ENCODE measurements around the gene PANX2.

Gene PANX2

GRCh38 chr22:50184902-50185374 lies 14.4 kb downstream of the PANX2 start:
- no peak for DNase-seq (ENCODE audit: low read depth)

- DNase-seq (ENCODE audit: low read depth), result peak; percentile 85
These were observed 15.0 kb downstream of the PANX2 start, which contains the start of gene TRABD for GRCh38 chr22:50185375-50186087. TSS of gene TRABD (plus strand) at chr22:50185913. CDS start at chr22:50193061, 7,148 bp downstream.

DNA sequence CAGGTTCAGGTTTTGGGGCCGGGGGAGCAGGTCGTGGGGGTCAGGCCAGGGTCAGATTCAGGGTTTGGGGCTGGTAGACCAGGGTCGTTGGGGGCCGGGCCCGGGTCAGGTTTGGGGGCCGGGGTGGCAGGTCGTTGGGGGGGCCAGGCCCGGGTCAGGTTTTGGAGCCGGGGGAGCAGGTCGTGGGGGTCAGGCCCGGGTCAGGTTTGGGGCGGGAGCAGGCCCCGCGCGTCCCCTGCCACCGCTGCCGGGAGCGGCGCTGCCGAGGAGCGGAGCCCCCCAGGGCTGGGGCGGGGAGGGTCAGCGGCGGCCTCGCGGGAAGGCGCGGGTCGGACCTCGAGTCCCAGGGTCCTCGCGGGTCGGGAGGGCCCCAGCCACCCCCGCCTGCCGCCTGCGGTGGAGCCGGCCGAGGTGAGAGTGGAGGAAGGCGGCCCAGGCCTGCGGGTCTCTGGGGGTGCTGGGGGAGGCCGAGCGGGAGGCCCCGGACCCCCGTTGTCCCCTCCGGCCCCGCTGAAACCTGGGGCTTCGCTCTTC lies 15.7 kb downstream of the PANX2 start:
- no peak for DNase-seq (ENCODE audit: low read depth)

- DNase-seq (ENCODE audit: low read depth), result no peak
These were observed 16.4 kb downstream of the PANX2 start for GRCh38 chr22:50186761-50187523.

- DNase-seq (ENCODE audit: low read depth), result no peak
These were observed 17.8 kb downstream of the PANX2 start for GRCh38 chr22:50188356-50188755.

- DNase-seq (ENCODE audit: low read depth), result no peak
These were observed 18.8 kb downstream of the PANX2 start for GRCh38 chr22:50189184-50189848.

DNA sequence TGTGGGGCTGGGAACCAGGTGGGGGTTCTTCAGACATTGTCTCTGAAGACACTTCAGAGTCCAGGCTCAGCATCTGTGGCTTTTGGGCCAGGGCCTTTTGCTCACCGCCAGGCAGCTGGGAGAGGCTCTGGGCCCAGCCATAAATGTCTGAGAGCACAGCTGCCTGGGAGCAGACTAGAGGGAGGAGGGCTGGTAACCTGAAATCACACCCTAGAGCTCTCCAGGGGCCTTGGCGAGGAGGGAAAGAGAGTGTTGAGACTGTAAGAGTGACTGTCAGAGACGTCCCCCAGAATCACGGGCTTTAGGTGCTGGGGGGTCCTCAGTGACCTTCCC lies 19.3 kb downstream of the PANX2 start:
- no peak for DNase-seq (ENCODE audit: low read depth)

GRCh38 chr22:50190182-50190940 lies 19.8 kb downstream of the PANX2 start:
- peak; percentile 67 for DNase-seq (ENCODE audit: low read depth)

DNA sequence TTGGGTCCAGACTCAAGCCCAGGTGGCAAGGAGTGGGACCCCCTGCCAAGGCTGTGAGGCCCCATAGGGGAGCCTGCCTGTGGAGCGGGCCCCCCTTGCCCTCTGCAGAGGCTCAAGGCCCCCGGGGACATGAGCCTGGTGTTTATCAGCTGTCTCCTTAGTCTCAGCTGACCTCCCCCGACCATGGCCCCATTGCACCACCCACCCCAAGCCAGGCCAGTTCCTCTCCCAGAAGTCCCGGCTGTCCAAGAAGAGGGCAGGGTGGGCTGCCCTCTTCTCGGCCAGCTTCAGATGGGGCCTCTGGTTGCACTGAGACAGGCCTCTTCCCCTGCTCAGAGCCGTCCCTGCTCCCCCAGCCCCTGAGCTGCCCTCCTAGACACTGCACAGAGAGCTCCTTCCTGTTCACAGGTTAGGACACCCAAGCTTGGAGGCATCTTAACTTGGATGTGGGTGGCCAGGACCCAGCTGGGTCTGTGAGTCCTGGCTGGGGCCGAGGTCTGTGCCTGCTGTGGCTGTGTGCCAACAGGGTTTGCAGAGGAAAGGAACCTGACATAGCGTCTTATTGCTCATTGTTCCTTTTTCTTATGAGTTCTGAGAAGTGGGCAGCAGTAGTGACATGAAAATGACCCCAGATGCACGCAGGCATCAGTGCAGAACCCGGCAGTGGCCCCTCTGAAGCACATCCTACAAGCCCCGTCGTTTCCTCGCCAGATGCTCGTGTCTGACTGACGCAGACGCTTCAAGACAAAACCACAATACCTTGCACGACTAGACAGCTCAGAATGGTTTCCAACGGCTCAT lies 20.6 kb downstream of the PANX2 start:
- DNase-seq (ENCODE audit: low read depth), result peak; percentile 59

- DNase-seq (ENCODE audit: low read depth), result no peak
These were observed 22.1 kb downstream of the PANX2 start for GRCh38 chr22:50192436-50193204.

DNA sequence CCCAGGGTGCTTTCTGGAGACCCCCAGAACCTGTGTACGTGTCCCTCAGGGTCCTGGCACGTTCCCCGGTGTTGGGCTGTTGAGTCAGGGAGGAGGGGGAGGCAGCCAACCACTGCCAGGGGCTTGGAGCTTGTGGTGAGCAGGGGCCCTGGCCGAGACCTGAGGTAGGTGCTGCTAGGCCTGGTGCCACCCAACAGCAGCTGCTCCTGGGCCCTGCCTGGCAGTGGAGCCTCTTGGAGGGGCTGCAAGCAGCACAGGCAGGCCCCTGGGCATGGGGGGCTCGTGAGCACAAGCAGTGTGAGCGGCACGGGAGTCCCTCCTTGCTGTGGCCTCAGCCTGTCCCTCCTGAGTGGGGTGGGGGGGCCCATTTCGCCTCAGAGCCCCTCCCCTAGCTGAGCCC lies 23.1 kb downstream of the PANX2 start:
- DNase-seq (ENCODE audit: low read depth), result no peak

- no peak for DNase-seq (ENCODE audit: low read depth)
These were observed 23.7 kb downstream of the PANX2 start for GRCh38 chr22:50194037-50194805.

GRCh38 chr22:50196256-50196655 lies 25.7 kb downstream of the PANX2 start:
- DNase-seq (ENCODE audit: low read depth), result no peak

DNA sequence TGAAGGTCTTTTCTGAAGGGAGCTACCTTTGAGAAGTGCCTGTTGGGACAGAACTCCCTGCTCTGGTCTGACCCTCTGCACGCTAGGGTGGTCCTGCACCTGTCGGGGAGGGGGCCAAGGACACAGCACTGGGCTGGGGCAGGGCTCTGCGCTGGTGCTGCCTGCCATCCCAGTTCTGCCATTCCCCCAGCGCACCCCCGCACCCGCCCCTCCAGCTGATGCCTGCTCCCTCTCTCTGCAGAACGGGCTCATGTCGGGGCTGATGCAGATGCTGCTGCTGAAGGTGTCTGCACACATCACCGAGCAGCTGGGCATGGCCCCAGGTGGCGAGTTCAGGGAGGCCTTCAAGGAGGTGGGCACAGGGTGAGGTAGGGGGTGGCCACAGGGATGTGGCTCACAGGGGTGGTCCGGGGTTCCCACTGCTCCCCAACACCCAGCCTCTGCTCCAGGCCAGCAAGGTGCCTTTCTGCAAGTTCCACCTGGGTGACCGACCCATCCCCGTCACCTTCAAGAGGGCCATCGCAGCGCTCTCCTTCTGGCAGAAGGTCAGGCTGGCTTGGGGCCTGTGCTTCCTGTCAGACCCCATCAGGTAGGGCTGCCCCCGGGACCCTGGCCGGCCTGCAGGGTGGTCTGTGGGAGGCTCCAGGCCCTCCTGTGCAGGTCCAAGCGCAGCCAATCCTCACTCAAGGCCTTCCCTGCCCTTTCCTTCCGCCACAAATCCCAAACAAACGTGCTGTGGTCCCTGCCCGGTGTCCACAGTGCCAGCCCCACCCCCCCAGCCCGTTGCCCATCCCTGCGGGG lies 26.7 kb downstream of the PANX2 start:
- DNase-seq (ENCODE audit: low read depth), result no peak

- no peak for DNase-seq (ENCODE audit: low read depth)
These were observed 27.5 kb downstream of the PANX2 start for GRCh38 chr22:50197856-50198623.

- DNase-seq (ENCODE audit: low read depth), result no peak
These were observed 28.1 kb downstream of the PANX2 start for GRCh38 chr22:50198624-50199017.

DNA sequence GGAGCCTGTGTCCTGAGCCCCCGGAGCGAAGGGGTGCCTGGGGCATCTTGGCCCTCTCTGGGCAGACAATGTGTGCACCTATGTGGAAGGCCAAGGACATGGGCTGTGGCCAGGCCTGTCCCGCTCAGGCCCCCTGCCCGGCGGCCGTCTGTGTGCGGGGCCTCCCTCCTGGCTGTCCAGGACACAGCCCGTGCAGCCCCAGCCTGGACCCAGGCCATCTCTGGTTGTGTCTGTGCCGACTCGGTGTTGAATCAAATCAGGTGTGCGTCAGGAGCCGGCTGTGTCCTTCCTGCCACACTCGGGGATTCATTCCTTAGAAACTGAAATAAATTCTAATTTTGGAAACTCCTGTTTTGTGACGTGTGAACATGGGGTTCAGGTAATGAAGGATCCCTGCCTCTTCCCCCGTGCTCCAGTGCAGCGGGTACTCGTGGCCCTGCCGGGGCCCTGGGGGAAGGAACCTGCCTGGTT lies 28.8 kb downstream of the PANX2 start:
- no peak for DNase-seq (ENCODE audit: low read depth)

Data from activated T-helper 9 cell treated with anti-CD3 and anti-CD28 coated beads, Interleukin-2, amount 50 U/mL, for 16 hours (primary cell).